HepG2 (cell line): ENCODE measurements around the gene ADAMTS16.

Experiments used
- CCAR2 ChIP-seq: fragments of 200-400 bp; formaldehyde crosslinking; optimal IDR thresholded peaks from 2 replicates; pipeline ENCODE3; 2018; ENCODE audit warnings: low read depth, mild to moderate bottlenecking, low read length, moderate library complexity
- RBM39 ChIP-seq: fragments of 200-400 bp; formaldehyde crosslinking; IDR thresholded peaks from one replicate; pipeline ENCODE4 v1.6.1; 2018; ENCODE audit warnings: antibody characterized with exemption, mild to moderate bottlenecking, low read depth, low read length; ENCODE audit not compliant: poor library complexity, severe bottlenecking
- SALL1 ChIP-seq: sonication (generic); formaldehyde crosslinking; IDR thresholded peaks from 2 replicates; pipeline ENCODE4 v1.8.0; 2022; ENCODE audit warnings: mild to moderate bottlenecking, missing genetic modification reagents
- TF ChIP-seq, protein P1 (sequence below): sonication (generic); formaldehyde crosslinking; IDR thresholded peaks from 2 replicates; pipeline ENCODE4 v1.4.0; 2020; ENCODE audit warnings: missing genetic modification reagents

DNA sequence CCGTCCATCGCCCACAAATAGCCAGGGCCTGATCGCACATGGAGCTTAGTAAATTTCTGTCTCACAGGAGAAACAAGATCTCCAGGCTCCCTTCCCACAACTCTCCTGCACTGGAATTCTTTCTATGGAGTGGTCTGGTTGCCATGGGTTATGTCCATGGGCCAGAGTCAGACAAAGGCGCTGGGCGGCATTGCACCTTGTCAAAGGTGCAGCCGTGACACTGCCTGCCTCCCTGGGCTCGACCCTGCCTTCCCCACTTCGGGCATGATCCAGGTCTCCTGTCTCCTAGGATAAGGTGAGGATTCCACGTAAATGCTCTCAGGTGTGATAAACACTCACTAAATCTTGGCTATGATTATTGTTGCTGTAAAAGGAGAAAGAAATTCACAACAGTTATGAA, 130.0 kb downstream of the ADAMTS16 start:
- TF ChIP-seq SALL1 (CRISPR knock-in tag) (no peak), RBM39 (no peak), CCAR2 (no peak)
- TF ChIP-seq, protein P1, sequence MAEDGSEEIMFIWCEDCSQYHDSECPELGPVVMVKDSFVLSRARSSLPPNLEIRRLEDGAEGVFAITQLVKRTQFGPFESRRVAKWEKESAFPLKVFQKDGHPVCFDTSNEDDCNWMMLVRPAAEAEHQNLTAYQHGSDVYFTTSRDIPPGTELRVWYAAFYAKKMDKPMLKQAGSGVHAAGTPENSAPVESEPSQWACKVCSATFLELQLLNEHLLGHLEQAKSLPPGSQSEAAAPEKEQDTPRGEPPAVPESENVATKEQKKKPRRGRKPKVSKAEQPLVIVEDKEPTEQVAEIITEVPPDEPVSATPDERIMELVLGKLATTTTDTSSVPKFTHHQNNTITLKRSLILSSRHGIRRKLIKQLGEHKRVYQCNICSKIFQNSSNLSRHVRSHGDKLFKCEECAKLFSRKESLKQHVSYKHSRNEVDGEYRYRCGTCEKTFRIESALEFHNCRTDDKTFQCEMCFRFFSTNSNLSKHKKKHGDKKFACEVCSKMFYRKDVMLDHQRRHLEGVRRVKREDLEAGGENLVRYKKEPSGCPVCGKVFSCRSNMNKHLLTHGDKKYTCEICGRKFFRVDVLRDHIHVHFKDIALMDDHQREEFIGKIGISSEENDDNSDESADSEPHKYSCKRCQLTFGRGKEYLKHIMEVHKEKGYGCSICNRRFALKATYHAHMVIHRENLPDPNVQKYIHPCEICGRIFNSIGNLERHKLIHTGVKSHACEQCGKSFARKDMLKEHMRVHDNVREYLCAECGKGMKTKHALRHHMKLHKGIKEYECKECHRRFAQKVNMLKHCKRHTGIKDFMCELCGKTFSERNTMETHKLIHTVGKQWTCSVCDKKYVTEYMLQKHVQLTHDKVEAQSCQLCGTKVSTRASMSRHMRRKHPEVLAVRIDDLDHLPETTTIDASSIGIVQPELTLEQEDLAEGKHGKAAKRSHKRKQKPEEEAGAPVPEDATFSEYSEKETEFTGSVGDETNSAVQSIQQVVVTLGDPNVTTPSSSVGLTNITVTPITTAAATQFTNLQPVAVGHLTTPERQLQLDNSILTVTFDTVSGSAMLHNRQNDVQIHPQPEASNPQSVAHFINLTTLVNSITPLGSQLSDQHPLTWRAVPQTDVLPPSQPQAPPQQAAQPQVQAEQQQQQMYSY = no peak
